ENCODE measurements around the gene ZNF814. TPM values are rescaled to one million over a fixed set of nuclear protein-coding genes. Genes with fewer than 3 reads are reported as not detected.
"Not testable (repeated sequence)": the region's sequence is repeated elsewhere in the genome, so short reads cannot be mapped to it uniquely, and the experiment has no call there.

The ZNF814 gene
- polyA plus RNA-seq, 3 donors: 50.7 to 97.4 (median 78.8) TPM

DNA sequence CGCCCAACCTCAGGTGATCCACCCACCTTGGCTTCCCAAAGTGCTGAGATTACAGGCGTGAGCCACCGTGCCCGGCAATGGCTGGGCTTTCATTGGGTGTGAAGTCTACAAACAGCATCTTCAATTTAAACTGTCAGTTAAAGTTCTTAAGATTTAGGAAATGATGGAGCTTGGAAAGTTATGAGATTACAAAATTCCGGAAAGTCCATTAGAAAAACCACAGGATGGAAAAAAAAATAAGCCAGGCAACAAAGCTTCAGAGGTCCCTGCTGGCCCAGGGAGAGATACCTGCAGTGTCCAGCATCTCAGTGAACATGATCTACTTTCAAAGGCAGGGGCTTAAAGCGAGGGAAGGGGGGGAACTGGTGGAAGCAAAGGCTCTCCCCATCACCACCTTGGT is 63.3 kb downstream of the ZNF814 start:
- DNase-seq: no peak

DNA sequence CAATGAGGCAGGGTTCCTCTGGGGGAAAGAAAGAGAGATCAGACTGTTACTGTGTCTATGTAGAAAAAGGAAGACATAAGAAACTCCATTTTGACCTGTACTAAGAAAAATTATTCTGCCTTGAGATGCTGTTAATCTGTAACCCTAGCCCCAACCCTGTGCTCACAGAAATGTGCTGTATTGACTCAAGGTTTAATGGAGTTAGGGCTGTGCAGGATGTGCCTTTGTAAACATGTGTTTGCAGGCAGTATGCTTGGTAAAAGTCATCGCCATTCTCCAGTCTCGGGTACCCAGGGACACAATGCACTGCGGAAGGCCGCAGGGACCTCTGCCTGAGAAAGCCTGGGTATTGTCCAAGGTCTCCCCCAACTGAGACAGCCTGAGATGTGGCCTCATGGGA is 65.2 kb downstream of the ZNF814 start:
- DNase-seq: not testable (repeated sequence)

DNA sequence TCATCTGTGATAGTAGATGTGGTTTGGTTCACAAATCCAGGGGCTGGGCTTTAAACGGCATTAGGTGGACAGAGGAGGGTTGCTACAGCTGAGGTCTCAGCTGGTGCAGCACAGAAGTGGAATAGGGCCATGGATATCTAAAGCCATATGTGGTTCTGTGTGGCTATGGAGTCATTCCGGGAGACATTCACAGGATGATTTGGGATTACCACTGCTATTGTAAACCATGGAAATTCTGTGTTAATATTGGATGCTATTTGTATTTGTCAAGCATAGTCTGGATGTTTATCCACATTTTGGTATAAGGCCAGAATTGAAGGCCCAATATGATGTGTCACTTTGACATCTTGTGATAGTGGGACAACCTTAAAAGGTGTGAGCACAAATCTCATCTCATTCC is 65.7 kb downstream of the ZNF814 start:
- not testable (repeated sequence) for DNase-seq

DNA sequence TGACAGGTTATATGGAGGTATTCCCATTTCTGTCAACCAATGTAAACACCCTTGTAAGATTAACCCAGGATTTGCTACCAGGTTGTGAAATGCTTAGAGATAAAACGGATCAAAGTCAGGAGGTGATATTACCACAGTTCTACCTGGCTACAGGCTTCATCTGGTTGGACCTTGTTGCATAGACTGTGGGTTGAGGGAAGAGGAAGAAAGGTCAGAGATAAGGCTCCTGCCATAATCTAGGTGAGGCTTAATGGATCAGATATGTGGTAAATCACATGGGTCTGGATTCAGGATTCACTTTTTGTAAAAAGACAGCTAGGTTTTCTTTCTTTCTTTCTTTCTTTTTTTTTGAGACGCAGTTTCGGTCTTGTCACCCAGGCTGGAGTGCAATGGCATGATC is 67.3 kb downstream of the ZNF814 start:
- DNase-seq: not testable (repeated sequence)

DNA sequence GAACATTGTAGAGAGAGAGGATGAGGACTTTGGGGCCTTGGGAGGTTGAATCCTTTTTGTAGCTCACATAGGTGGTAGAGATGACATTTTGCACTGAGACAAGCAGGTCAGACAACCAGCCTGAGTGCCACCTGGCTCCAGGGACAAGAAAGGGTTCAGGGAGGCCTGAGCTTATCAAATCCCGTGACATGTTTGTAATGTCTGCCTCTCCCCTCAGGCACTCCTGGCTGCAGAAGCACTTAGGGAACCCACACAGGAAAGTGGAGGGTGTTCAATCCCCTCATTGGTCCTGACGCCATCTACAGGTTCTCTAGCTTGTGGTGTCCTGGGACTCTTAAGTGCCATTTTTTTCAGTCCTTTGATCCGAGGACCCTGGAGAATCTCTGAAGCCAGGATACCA is 67.7 kb downstream of the ZNF814 start:
- not testable (repeated sequence) for DNase-seq

DNA sequence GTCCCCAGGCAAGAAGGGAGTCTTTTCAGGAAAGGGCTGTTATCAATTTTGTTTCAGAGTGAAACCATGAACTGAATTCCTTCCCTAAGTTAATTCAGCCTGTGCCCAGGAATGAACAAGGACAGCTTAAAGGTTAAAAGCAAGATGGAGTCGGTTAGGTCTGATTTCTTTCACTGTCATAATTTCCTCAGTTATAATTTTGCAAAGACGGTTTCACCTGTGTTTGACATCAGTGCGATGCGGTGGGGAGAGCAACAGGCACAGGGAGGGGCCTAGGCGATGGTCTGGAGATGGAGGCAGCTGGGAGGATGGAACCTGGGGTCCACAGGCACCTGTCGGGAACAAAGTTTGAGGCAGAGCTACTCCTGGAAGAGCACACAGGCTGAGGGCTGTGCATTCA is 68.2 kb downstream of the ZNF814 start:
- DNase-seq: no peak

DNA sequence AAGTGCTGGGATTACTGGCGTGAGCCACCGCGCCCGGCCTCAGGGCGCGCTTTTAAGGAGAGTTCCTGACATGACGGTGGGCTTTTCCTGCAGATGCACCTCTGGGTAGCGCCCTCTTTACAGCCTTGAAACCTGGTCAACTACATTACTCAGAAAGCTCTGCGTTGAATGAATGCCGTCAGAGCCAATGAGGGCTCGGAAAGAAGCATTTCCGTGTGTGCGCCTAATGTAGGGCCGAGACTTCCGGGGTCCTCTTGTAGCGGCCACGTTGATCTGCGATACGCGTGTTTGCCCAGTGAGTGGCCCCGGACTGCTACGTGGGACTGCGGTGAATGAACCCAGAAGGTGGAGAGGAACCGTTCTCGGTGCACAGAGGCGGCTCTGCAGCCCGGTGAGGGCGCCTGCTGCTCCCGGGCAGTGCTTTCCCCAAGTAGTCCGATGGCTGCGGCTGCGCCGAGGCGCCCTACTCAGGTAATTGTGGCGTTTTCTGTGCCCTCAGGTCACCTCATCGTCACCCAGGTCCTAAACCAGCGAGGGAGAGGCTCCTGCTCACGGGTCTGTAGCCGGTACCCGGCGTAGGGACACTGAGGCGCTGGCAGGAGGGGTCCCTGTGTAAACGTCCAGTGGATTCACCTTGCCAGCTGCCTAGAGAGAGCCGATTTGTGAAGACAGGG is 69.2 kb downstream of the ZNF814 start:
- DNase-seq: peak; percentile 92

DNA sequence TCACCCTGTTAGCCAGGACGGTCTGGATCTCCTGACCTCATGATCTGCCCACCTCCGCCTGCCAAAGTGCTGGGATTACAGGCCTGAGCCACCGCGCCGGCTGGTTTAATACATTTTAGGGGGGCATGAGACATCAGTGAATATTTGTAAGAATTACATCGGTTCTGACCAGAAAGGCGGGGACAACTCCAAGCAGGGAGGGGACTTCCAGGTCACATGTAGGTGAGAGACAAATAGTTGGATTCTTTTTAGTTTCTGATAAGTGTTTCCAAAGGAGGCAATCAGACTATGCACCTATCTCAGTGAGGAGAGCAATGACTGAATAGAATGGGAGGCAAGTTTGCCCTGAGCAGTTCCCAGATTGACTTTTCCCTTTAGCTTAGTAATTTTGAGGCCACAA is 70.5 kb downstream of the ZNF814 start:
- no peak for DNase-seq

DNA sequence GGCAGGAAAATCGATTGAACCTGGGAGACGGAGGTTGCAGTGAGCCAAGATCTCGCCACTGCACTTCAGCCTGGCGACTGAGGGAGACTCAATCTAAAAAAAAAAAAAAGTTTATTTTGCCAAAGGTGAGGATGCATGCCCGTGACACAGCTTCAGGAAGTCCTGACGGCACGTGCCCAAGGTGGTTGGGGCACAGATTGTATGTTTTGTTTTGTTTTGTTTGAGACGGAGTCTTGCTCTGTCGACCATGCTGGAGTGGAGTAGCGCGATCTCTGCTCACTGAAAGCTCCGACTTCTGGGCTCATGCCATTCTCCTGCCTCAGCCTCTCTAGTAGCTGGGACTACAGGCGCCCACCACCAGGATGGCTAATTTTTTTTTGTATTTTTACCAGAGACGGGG is 70.9 kb downstream of the ZNF814 start:
- DNase-seq: no peak

DNA sequence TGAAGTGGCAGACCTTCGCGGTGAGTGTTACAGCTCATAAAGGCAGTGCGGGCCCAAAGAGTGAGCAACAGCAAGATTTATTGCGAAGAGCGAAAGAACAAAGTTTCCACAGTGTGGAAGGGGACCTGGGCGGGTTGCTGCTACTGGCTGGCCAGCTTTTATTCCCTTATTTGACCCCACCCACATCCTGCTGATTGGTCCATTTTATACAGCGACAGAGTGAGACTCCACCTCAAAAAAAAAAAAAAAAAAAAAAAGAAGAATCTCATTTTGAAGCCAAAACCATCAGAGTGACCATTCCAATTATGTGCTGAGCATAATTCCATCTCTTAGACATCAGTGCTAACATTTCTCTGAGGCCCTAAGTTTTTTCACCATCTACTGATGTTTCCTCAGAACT is 72.2 kb downstream of the ZNF814 start:
- DNase-seq: no peak

DNA sequence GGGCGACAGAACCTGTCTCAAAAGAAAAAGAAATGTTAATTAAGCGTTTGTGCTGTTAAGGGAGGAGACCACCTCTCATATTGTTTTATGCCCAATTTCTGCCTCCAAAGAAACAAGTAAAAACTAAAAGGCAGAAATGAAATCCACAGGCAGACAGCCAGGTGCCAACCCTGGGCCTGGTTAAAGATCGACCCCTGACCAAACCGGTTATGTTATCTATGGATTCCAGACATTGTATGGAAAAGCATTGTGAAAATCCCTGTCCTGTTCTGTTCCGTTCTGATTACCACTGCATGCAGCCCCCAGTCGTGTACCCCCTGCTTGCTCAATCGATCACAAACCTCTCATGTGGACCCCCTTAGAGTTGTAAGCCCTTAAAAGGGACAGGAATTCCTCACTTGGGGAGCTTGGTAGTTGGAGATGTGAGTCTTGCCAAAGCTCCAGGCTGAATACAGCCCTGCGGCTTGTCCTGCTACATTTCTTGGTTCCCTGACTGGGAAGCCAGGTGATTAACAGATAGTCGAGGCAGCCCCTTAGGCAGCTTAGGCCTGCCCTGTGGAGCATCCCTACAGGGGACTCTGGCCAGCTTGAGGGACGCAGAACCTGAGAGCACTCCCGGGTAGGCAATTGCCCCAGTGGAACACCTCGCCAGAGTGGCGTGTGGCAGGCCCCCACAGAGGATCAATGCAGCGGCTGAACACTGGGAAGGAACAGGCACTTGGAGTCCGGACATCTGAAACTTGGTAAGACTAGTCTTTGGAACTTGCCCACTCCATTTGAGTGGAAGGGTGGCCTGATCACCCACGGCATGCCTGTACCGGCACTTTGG is 73.4 kb downstream of the ZNF814 start:
- no peak for DNase-seq

DNA sequence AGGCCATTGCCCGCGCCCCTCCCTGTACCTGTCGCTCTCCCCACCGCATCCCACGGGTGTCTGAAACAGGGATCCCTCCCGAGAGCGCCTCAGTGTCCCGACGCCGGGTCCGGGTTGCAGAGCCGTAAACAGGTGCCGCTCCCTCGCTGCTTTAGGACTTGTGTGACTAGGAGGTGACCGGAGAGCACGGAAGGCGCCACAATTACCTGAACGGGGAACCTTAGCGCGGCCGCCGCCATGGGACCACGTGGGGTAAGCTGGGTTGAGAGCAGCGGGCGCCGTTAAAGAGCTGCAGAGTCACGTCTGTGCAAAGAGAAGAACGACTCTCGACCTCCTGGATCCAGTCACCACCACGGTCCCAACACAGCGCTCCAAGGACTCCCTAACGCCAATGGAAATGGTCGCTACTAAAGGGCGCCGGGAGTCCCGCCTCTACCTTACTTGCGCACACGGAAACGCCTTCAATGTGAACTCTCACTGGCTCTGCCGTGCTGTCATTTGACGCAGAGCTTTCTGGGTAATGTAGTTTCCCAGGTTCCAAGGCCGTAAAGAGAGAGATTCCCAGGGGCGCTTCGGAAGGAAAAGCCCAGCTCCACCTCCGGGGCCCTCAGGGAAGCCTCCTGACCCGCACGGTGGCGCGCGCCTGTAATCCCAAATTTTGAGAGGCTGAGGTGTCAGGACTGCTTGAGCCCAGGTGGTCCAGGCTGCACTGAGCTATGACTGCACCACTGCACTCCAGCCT is 74.2 kb downstream of the ZNF814 start, which contains the start of gene ZNF552:
Gene ZNF552 (minus strand): TSS at position 409 of the 742 bp plus-strand sequence. CDS start 170 bp downstream, at position 239.
- peak; percentile 95 for DNase-seq

DNA sequence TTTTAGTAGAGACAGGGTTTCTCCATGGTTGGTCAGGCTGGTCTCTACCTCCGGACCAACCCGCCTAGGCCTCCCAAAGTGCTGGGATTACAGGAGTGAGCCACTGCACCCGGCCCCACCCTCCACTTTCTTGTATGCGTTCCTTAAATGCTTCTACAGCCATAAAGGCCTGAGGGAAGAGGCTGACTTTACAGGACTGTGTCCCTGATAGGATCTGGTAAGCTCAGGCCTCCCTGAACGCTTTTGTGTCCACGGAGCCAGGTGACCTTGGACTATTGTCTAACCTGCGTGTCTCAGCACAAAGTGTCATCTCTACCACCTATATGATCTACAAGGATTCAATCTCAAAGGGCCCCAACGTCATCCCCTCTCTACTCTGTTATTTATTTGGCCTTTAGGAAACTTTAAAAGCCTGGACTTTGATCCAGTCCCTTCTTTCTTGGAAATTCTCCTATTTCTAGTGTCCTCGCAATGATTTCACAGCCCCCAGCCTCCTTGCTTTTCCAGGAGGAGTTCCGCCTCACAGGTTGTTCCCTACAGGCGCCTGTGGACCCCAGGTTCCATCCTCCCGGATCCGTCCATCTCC is 74.8 kb downstream of the ZNF814 start:
- no peak for DNase-seq

DNA sequence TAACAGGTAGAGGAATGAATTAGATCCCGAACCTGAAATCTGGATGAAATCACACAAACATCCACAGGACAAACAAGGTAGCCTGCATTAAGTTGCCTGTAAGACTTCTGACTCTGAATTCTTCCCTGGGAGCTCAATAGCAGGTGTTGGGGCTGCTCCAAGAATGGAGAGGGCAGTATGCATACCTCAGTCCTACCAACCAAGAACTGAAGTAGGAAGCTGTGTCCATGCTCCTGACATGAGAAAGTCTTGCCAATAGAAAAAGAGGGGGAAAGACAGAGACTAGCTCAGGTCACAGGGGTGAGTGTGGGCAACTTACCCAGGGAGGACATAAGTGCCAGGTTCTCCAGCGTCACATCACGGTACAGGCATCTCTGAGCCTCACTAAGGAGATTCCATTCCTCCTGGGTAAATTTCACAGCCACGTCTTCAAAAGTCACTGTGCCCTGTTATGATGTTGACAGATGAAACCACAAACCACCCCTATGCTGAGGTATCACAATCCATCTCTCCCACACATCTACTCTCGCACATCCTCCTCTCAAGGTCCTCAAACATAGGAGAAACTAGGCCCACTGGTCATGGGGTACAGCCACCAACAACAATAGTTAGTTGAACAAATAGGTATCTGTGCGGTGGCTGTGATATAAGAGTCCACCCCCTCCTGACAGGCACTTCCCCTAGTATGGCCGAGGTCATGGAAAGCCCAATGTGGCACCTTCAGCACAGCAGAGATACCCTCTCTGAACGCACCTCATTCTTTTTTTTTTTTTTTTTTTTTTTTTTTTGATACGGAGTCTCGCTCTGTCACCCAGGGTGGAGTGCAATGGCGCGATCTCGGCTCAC is 75.6 kb downstream of the ZNF814 start:
- DNase-seq: not testable (repeated sequence)

DNA sequence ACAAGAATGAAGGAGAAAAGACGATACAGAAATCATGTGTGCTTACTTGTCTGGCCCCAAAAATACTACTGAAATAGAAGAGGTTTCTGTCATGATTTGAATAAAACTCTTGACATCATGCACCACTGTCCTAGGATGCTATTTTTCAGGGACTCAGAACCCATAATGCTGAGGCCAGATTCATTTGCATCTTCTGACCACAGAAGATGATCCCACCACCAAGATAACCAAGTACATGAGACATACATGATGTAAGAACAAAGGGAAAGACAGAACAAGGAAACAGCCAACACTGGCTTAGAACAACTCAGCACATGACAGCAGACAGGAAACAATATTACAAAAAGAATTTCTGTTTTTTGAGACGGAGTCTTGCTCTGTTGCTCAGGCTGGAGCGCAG is 76.6 kb downstream of the ZNF814 start:
- DNase-seq: no peak

DNA sequence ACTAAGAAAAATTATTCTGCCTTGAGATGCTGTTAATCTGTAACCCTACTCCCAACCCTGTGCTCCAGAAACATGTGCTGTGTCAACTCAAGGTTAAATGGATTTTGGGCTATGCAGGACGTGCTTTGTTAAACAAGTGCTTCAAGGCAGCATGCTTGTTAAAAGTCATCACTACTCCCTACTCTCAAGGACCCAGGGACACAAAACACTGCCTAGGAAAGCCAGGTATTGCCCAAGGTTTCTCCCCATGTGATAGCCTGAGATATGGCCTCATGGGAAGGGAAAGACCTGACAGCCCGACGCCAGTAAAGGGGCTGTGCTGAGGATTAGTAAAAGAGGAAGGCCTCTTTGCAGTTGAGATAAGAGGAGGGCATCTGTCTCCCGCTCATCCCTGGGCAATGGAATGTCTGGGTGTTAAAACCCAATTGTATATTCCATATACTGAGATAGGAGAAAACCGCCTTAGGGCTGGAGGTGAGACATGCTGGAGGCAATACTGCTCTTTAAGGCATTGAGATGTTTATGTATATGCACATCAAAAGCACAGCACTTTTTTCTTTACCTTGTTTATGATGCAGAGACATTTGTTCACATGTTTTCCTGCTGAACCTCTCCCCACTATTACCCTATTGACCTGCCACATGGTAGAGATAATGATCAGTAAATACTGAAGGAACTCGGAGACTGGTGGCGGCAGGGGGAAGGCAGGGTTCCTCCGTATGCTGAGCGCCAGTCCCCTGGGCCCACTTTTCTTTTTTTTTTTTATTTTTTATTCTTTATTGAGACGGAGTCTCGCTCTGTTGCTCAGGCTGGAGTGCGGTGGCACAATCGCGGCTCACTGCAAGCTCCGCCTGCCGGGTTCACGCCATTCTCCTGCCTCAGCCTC is 78.2 kb downstream of the ZNF814 start:
- DNase-seq: not testable (repeated sequence)

DNA sequence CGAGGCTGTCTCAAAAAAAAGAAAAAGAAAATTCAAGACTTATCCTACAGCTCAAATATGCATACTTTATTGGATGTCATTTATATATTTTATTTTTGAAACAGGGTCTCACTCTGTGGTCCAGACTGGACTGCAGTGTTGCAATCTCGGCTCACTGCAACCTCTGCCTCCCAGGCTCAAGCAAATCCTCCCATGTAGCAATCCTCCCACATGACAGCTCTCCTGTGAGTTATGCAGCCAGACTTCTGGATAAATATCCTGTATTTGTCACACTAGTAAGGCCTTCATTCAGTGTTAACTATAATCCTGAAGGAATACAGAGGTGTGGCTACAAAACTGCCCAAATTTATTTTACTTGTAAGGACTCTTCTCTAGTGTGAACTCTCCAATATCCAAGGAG is 81.3 kb downstream of the ZNF814 start:
- no peak for DNase-seq

DNA sequence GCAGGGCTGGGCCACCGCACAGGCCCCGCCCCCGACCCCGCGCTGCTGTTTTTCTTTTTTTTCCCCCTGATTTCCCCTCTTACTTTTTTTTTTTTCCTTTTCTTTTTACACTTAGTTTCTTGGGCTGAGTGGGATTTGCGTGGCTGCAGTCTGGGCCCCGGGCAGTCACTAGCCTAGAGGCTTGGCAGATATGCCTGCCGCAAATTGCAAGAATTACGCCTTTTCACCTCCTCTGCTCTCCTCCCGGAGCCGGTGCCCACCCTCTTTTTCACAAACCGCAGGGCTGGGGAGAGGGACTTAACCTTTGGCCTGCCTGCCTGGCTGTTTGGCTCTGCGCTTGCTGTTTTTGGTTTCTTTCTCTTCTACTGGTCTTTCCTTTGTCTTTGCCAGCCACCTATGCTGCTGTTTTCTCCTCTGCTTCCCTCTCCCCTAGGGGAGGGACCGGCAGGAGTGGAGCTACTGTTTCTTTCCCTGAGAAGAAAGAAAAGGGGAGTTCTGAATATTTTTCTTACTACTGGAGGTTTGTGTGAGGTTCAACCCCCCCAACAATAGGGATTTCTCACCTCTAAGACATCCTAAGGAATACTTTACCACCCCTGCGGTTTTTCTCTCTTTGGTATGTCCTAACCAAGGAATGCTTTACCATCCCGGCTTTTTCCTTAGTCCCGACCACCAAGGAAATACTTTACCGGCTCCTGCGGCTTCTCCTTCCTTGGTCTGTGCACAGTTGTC is 85.1 kb downstream of the ZNF814 start:
- DNase-seq: peak; percentile 57

DNA sequence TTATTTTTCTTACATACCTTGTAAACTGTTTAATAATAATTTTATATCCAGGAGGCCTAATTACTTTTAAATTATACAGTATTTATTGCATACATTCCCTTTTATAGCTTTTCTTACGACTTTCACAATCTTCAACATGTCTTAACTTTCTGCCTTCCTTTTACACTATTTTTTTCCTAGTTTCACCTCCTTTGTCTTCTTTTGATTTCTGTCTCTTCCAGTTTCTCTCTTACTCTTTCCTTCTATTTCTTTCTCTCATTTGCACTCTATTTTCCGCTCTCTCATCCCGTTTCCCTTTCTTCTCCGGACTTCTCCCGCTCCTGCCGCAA is 85.6 kb downstream of the ZNF814 start:
- no peak for DNase-seq

DNA sequence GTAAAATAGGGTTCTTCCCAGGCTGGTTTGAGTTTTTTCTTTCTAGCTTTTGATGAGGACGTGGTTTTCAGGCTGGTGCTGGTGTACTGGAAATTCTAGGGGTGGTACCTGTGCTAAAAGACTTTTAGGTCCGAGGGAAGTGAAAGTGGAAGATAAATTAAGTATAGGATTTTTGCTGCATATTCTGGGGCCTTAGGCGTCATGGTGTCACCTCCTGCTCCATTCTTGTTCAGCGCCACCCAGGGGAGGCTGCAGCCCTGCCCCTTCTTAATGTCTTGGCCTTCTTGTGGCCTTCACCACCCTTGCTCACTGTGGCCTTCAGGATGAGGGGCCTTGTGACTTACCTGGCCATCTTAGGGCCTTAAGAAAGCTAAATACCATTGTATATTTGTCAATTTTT is 86.6 kb downstream of the ZNF814 start:
- no peak for DNase-seq

Data from renal pelvis (tissue), 4 donors.